ENCODE measurements around the gene PLA2G5. TPM values are rescaled to one million over a fixed set of nuclear protein-coding genes. Genes with fewer than 3 reads are reported as not detected.
"Not testable (repeated sequence)": the region's sequence is repeated elsewhere in the genome, so short reads cannot be mapped to it uniquely, and the experiment has no call there.

PLA2G5 gene
- total RNA-seq, 2 experiments from 2014 or later, result not detected

DNA sequence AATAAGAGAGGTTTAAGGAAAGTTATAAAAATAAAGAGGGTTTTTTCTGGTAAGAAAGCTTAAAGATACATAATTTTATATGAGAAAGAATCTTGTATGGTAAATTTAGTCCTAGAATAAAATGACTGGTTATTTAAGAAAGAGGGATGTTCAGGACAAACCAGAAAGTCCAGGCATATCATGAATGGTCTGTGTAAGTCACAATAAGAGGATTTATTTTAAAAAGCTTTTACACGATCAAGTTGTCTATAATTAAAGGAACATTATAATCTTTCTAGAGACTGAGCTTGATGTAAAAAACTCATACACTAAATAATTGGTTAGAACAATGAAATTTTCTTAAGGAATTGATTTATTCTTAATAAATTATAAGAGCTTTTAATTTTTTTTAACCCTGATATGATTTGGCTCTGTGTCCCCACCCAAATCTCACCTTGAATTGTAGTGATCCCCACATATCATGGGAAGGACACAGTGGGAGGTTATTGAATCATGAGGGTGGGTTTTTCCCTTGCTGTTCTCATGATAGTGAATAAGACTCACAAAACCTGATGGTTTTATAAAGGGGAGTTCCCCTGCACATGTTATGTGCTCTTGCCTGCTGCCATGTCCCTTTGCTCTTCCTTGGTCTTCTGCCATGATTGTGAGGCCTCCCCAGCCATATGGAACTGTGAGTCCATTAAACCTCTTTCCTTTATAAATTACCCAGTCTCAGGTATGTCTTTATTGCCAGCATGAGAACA lies 20.8 kb upstream of the PLA2G5 start:
- H3K9me3 Mint-ChIP-seq (ENCODE audit: low read depth), result peaks cover 28% of the 10 kb centered on the region
- CTCF ChIA-PET, result interaction anchor here (1.2 kb wide), 1 partner anchor 10 kb away, joined by 3 read pairs; no protein-coding TSS in a partner anchor
- not testable (repeated sequence) for DNase-seq, H3K27ac Mint-ChIP-seq, ATAC-seq, H3K4me3 Mint-ChIP-seq, H3K4me1 Mint-ChIP-seq
- H3K36me3 Mint-ChIP-seq, result peaks cover 13% of the 10 kb centered on the region
- H3K27me3 Mint-ChIP-seq, result peaks cover 14% of the 10 kb centered on the region

GRCh38 chr1:20051218-20051829 lies 18.7 kb upstream of the PLA2G5 start:
- Mint-ChIP-seq H3K4me1 (no peaks in the 10 kb centered on the region), H3K27ac (no peak overlapping the region), H3K9me3 (ENCODE audit: low read depth) (peaks cover 32% of the 10 kb centered on the region), H3K27me3 (peaks cover 28% of the 10 kb centered on the region), H3K36me3 (peaks cover 13% of the 10 kb centered on the region), H3K4me3 (no peak overlapping the region)
- CTCF ChIA-PET, result no interaction called here
- DNase-seq (no peak), ATAC-seq (no peak)

DNA sequence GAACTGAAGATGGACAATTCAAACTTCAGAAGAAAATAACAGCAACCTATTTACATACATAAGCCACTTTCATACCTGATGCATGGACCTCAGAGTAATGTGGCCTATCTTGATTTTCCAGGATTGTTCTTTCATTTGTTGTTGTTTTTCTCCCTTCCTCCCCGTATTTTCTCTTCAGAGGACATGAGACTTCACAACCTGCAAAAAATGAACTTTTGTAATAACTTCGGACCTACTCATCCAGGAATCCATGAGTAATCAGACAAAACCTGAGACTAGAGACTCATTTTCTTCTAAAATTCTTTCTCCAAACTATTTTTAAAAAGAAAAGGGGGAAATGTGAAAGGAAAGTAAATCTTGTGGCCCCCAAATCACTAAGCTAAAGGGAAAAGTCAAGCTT lies 17.6 kb upstream of the PLA2G5 start:
- Mint-ChIP-seq H3K4me3 (no peak overlapping the region), H3K27me3 (peaks cover 26% of the 10 kb centered on the region)

GRCh38 chr1:20057886-20058420 lies 12.0 kb upstream of the PLA2G5 start:
- no peak for ATAC-seq
- no peak overlapping the region for H3K4me3 Mint-ChIP-seq
- CTCF ChIA-PET, result no interaction called here

More for the DNA sequence above, 17.6 kb upstream of the PLA2G5 start:
- peaks cover 32% of the 10 kb centered on the region for H3K9me3 Mint-ChIP-seq (ENCODE audit: low read depth)
- CTCF ChIA-PET, result interaction anchor here (0.7 kb wide), 1 partner anchor 488 kb away, joined by 3 read pairs; no protein-coding TSS in a partner anchor
- ATAC-seq, result no peak
- DNase-seq, result no peak
- H3K4me1 Mint-ChIP-seq, result no peaks in the 10 kb centered on the region
- no peak overlapping the region for H3K27ac Mint-ChIP-seq
- peaks cover 13% of the 10 kb centered on the region for H3K36me3 Mint-ChIP-seq

DNA sequence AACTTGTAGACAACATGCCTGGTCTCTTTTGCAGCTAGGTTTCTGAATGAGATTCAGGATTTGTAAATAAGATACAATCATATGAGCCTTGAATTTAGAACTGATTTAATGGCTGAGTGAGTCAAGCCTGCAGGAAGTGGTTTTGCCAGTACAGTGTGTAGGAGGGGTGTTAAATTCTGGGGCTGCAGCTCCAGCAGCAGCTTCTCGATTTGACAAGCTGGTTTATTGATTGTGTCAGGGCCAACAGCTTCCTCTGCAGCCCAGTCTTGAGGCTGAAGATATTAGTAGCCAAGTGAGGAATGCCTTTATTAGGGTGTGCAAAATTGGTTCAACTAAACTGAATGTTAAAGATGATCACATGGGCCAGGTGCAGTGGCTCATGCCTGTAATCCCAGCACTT lies 11.5 kb upstream of the PLA2G5 start:
- Mint-ChIP-seq H3K9me3 (ENCODE audit: low read depth) (peaks cover 6% of the 10 kb centered on the region), H3K4me1 (peaks cover 21% of the 10 kb centered on the region), H3K36me3 (no peaks in the 10 kb centered on the region), H3K4me3 (no peak overlapping the region), H3K27ac (peak overlapping the region; percentile 1), H3K27me3 (peaks cover 26% of the 10 kb centered on the region)
- DNase-seq (peak; percentile 68), ATAC-seq (peak; percentile 72)
- CTCF ChIA-PET, result interaction anchor here (1.1 kb wide), 1 partner anchor 10 kb away, joined by 3 read pairs; no protein-coding TSS in a partner anchor

More at GRCh38 chr1:20057886-20058420, 12.0 kb upstream of the PLA2G5 start:
- H3K4me1 Mint-ChIP-seq, result peaks cover 21% of the 10 kb centered on the region
- H3K36me3 Mint-ChIP-seq, result no peaks in the 10 kb centered on the region
- peaks cover 26% of the 10 kb centered on the region for H3K27me3 Mint-ChIP-seq
- H3K9me3 Mint-ChIP-seq (ENCODE audit: low read depth), result peaks cover 7% of the 10 kb centered on the region
- H3K27ac Mint-ChIP-seq, result no peak overlapping the region
- DNase-seq, result no peak

DNA sequence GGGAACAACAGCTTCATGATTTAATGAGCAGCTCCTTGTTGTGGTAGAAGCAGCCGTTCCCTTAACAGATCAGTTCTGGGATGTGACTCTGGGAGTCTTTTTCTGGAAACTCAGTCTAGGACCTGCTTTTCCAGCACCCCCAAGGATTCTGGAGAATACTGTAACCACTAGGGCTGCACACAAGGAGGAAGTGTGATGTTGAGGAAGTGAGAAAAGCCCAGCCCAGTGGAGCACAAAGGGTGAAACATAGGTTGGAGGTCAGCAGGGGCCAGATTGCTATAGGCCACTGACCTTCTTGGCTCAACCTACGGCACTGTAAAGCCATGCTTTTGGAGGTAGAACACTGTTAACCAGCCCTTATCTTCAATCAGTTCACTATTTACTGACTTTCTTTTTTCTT lies 10.1 kb upstream of the PLA2G5 start:
- Mint-ChIP-seq H3K4me3 (no peak overlapping the region), H3K27me3 (peaks cover 21% of the 10 kb centered on the region), H3K9me3 (ENCODE audit: low read depth) (no peaks in the 10 kb centered on the region), H3K36me3 (no peaks in the 10 kb centered on the region), H3K27ac (no peak overlapping the region), H3K4me1 (peaks cover 21% of the 10 kb centered on the region)
- no peak for DNase-seq
- CTCF ChIA-PET, result no interaction called here
- ATAC-seq, result no peak

DNA sequence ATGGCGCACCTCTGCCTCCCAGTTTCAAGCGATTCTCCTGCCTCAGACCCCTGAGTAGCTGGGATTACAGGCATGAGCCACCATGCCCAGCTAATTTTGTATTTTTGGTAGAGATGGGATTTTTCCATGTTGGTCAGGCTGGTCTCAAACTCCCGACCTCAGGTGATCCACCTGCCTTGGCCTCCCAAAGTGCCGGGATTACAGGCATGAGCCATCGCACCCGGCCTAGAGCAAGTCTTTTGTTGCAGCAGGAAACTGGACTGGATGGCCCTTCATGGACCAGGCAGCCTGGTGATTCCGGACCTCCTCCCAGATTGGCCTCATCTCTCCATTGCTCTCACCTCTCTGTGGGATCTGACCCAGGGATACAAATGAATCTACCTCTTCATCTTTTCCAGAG lies 9.2 kb upstream of the PLA2G5 start:
- H3K4me3 Mint-ChIP-seq, result not testable (repeated sequence)

DNA sequence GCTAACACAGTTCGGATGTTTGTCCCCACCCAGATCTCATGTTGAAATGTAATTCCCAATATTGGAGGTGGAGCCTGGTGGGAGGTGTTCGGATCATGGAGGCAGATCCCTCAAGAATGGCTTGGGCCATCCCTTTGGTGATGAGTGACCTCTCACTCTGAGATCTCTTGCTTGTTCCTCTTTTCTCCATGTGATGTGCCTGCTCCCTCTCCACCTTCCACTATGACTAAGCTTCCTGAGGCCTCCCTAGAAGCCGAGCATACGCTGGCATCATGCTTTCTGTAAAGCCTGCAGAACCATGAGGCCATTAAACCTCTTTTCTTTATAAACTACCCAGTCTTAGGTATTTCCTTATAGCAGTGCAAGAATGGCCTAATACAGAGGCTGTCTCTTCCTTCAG lies 8.1 kb upstream of the PLA2G5 start:
- H3K36me3 Mint-ChIP-seq, result no peaks in the 10 kb centered on the region
- H3K4me1 Mint-ChIP-seq, result peaks cover 21% of the 10 kb centered on the region
- DNase-seq (no peak), ATAC-seq (no peak)
- H3K4me3 Mint-ChIP-seq, result no peak overlapping the region
- H3K27ac Mint-ChIP-seq, result no peak overlapping the region
- H3K9me3 Mint-ChIP-seq (ENCODE audit: low read depth), result no peaks in the 10 kb centered on the region
- CTCF ChIA-PET, result no interaction called here
- peaks cover 18% of the 10 kb centered on the region for H3K27me3 Mint-ChIP-seq

More for the DNA sequence above, 9.2 kb upstream of the PLA2G5 start:
- H3K36me3 Mint-ChIP-seq; DNase-seq; H3K27ac Mint-ChIP-seq; CTCF ChIA-PET; H3K9me3 Mint-ChIP-seq (ENCODE audit: low read depth); ATAC-seq: not testable (repeated sequence)
- H3K27me3 Mint-ChIP-seq, result peaks cover 23% of the 10 kb centered on the region
- peaks cover 21% of the 10 kb centered on the region for H3K4me1 Mint-ChIP-seq

DNA sequence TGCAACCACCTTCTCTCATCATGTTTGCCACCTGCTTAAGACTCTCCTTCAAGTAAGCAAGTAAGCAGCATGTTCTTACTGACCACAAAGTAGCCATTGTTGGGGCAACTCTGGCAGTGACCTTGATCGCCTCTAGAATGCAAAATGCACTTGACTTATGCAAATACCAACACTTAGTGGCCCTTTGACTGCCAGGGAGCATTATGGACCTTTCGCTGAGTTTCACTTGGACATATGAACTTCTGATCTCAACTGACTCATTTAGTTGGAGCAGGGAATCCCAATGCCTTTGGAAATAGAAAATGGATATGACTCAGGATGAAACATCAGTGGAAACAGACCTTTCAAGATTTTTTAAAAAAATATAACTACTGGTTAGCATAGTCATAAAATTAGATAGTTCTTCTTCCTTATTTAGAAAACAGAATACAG lies 6.1 kb upstream of the PLA2G5 start:
- Mint-ChIP-seq H3K4me1 (peaks cover 14% of the 10 kb centered on the region), H3K27me3 (peaks cover 15% of the 10 kb centered on the region), H3K27ac (no peak overlapping the region), H3K4me3 (no peak overlapping the region), H3K36me3 (no peaks in the 10 kb centered on the region), H3K9me3 (ENCODE audit: low read depth) (no peaks in the 10 kb centered on the region)
- no peak for ATAC-seq
- no peak for DNase-seq
- CTCF ChIA-PET, result no interaction called here

DNA sequence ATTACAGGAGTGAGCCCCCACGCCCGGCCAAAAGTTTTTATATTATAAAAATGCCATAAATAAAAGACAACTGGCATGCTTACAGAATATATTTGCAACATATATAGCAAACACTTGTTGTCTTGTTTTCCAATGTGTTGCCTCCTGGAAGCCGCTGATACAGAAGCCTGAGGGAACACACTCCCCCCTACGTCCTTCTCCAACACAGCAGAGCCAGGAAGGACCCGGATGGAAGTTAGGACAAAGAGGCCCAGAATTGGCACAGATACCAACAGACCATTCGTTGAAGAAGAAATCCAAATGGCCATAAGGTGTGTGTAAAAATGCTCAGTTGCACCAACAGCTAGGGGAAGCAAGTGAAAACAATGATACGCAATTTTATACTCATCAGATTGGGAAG lies 1.3 kb upstream of the PLA2G5 start:
- CTCF ChIA-PET, result no interaction called here
- H3K36me3 Mint-ChIP-seq, result no peaks in the 10 kb centered on the region
- H3K27me3 Mint-ChIP-seq, result peaks cover 14% of the 10 kb centered on the region
- no peak for ATAC-seq
- no peaks in the 10 kb centered on the region for H3K9me3 Mint-ChIP-seq (ENCODE audit: low read depth)
- H3K27ac Mint-ChIP-seq, result no peak overlapping the region
- DNase-seq, result no peak
- no peak overlapping the region for H3K4me3 Mint-ChIP-seq
- H3K4me1 Mint-ChIP-seq, result no peaks in the 10 kb centered on the region

DNA sequence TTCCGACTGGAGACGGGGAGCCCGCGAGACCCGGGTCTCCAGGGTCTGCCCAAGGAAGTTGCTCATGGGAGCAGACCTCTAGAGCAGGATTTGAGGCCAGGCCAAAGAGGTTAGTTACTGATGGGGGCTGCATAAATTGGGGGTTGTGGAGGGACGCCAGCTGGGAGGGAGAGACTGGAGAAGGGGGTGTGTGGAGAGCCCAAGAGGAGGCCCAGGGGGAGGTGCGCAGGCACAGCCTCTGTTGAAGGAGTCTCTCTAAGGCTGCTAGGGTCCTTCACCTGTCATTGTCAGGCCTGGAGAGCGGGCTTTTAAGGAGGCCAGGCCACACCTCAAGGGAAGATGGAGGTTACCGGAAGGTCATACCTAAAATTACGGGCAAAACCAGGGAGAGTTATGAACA lies 363 bp downstream of the PLA2G5 start:
- H3K36me3 Mint-ChIP-seq, result no peaks in the 10 kb centered on the region
- ATAC-seq (no peak), DNase-seq (no peak)
- no peaks in the 10 kb centered on the region for H3K4me1 Mint-ChIP-seq
- H3K27me3 Mint-ChIP-seq, result peaks cover 14% of the 10 kb centered on the region
- H3K27ac Mint-ChIP-seq, result no peak overlapping the region
- H3K4me3 Mint-ChIP-seq, result no peak overlapping the region
- no peaks in the 10 kb centered on the region for H3K9me3 Mint-ChIP-seq (ENCODE audit: low read depth)
- CTCF ChIA-PET, result no interaction called here

DNA sequence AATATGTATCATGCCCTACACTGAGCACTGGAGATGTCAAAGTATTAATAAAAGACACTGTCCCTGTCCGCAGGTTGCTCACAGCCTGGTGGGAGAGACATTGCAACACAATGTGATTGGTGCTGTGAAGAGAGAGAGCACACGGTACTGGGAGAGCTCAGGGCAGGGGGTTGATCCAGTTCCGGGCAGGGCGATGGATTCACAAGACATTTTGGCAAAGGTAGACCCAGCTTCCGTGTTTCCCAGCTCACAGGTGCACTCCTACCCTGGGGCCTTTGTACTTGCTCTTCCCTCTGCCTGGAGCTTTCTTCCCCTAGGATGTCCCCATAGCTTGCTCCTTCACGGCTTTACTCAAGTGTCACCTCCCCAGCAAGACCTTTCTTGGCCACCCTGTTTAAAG lies 1.4 kb downstream of the PLA2G5 start:
- CTCF ChIA-PET, result no interaction called here
- Mint-ChIP-seq H3K4me3 (no peak overlapping the region), H3K27me3 (peaks cover 12% of the 10 kb centered on the region)

DNA sequence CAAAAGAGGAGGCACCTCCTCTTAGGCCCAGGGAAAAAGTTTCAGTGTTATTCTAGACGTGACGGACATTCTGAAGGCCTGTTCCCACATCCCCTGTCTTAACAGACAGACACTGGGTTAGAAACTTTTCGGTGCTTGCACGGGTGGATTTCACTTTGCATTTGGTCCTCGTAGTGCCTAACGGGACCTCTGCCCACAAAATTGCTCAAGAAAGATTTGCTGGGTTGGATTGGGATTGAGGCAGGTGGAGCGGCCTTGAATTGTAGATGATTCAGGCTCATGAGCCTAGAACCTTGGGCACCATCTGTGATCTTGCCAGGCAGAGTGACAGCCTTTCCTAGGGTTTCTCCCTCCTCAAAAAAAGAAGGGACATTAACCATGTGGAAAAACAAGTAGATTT lies 2.8 kb downstream of the PLA2G5 start:
- ATAC-seq, result no peak
- Mint-ChIP-seq H3K27me3 (peaks cover 25% of the 10 kb centered on the region), H3K9me3 (ENCODE audit: low read depth) (no peaks in the 10 kb centered on the region), H3K4me1 (no peaks in the 10 kb centered on the region), H3K4me3 (no peak overlapping the region), H3K27ac (no peak overlapping the region), H3K36me3 (no peaks in the 10 kb centered on the region)
- no peak for DNase-seq
- CTCF ChIA-PET, result no interaction called here

More for the DNA sequence above, 1.4 kb downstream of the PLA2G5 start:
- DNase-seq (no peak), ATAC-seq (no peak)
- H3K36me3 Mint-ChIP-seq, result no peaks in the 10 kb centered on the region
- no peaks in the 10 kb centered on the region for H3K4me1 Mint-ChIP-seq
- no peak overlapping the region for H3K27ac Mint-ChIP-seq
- no peaks in the 10 kb centered on the region for H3K9me3 Mint-ChIP-seq (ENCODE audit: low read depth)

- ATAC-seq, result no peak
- DNase-seq, result no peak
- Mint-ChIP-seq H3K36me3 (no peaks in the 10 kb centered on the region), H3K4me1 (no peaks in the 10 kb centered on the region), H3K27me3 (peaks cover 30% of the 10 kb centered on the region), H3K4me3 (no peak overlapping the region), H3K9me3 (ENCODE audit: low read depth) (no peaks in the 10 kb centered on the region), H3K27ac (no peak overlapping the region)
- CTCF ChIA-PET, result no interaction called here
These were observed 3.3 kb downstream of the PLA2G5 start for GRCh38 chr1:20073256-20073655.
